ENCODE measurements around the gene HSF5. TPM values are rescaled to one million over a fixed set of nuclear protein-coding genes. Genes with fewer than 3 reads are reported as not detected.
A peak's percentile ranks its signal among the peaks of the same experiment; 100 is the strongest.

The HSF5 gene, protein sequence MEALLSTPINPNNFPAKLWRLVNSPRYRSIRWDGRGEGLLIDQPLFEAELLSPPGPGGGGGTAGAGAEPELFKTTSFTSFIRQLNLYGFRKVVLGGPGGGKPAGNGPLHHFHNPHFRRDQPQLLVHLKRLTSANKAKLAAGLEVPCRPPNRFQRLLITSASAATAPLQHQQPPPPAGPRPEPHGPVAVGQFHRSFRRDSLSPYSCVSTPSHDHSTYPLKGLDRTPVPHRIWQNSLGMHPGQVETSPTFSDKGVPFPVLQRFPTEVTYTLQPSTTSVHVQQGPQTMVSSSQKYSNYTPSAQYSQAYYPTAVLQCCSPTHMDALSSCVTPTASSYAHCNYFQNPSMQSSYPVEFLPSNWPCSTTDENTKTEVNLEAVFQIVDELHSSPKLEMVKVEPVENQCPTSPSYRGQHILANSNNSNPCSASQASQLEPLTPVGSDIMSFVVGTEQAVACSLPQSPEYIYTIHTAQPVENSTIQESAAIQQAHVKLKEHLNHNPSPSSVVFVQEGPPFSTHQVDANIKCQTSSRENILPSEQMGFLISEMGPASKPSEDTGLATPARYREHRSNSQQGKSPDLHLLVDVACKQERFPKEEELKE
- total RNA-seq: not detected

DNA sequence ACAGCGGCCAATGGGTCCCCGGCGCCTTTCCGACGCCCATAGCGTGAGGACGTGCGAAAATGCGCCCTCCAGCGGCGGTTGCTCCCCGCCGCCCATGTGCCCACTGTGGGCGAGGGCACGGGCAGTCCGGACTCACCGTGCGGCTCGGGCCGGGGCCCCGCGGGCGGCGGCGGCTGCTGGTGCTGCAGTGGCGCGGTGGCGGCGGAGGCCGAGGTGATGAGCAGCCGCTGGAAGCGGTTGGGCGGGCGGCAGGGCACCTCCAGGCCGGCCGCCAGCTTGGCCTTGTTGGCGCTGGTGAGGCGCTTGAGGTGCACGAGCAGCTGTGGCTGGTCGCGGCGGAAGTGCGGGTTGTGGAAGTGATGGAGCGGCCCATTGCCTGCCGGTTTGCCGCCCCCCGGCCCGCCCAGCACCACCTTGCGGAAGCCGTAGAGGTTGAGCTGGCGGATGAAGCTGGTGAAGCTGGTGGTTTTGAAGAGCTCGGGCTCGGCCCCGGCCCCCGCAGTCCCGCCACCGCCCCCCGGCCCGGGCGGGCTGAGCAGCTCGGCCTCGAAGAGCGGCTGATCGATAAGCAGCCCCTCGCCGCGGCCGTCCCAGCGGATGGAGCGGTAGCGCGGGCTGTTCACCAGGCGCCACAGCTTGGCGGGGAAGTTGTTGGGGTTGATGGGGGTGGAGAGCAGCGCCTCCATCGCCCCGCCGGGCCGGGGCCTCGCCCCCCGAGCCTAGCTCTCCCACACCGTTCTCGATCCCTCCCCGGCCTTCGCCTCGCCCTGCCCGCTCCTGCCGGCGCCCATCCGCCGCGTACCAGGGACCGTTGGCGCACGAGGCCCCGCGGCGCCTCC lies at the start of gene HSF5:
TSS of gene HSF5 (minus strand) at position 820 of the 839 bp plus-strand sequence. CDS start at position 686, 134 bp downstream.
- 56% methylated on average over 30 of the region's 98 CpGs for WGBS
- Histone ChIP-seq H3K27ac (no peak within 1 kb of the TSS), H3K9me3 (no peaks in the 10 kb centered on the region), H3K27me3 (no peaks in the 10 kb centered on the region), H3K4me3 (peak within 1 kb of the TSS; percentile 3), H3K36me3 (peaks cover 54% of the 10 kb centered on the region), H3K4me1 (no peaks in the 10 kb centered on the region)
- TF ChIP-seq POLR2A (IDR thresholded peaks at IDR 0.05) (no peak), POLR2AphosphoS5 (IDR thresholded peaks at IDR 0.05) (no peak), EP300 (IDR thresholded peaks at IDR 0.05) (no peak)
- TF ChIP-seq, protein P1, sequence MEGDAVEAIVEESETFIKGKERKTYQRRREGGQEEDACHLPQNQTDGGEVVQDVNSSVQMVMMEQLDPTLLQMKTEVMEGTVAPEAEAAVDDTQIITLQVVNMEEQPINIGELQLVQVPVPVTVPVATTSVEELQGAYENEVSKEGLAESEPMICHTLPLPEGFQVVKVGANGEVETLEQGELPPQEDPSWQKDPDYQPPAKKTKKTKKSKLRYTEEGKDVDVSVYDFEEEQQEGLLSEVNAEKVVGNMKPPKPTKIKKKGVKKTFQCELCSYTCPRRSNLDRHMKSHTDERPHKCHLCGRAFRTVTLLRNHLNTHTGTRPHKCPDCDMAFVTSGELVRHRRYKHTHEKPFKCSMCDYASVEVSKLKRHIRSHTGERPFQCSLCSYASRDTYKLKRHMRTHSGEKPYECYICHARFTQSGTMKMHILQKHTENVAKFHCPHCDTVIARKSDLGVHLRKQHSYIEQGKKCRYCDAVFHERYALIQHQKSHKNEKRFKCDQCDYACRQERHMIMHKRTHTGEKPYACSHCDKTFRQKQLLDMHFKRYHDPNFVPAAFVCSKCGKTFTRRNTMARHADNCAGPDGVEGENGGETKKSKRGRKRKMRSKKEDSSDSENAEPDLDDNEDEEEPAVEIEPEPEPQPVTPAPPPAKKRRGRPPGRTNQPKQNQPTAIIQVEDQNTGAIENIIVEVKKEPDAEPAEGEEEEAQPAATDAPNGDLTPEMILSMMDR (IDR thresholded peaks at IDR 0.05): no peak
- DNase-seq (ENCODE audit: low spot score in 2 of 2): no peak

DNA sequence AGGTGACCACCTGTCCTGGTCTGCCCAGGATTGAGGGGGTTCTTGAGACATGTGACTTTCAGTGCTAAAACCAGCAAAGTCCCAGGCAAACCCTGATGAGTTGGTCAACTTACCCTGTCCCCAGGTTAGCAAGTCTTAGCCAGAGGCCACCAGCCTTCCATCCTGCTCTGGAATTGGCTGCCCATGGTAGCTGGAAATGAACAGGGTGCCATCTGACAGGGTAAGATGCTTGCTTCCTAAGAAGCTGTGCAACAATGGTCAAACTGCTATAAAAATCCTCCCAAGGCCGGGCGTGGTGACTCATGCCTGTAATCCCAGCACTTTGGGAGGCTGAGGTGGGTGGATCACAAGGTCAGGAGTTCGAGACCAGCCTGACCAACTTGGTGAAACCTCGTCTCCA lies 49.1 kb upstream of the HSF5 start:
- Histone ChIP-seq H3K36me3 (no peaks in the 10 kb centered on the region), H3K9me3 (no peaks in the 10 kb centered on the region), H3K4me3 (no peak overlapping the region), H3K27me3 (no peaks in the 10 kb centered on the region), H3K4me1 (peaks cover 13% of the 10 kb centered on the region), H3K27ac (no peak overlapping the region)
- no peak for DNase-seq (ENCODE audit: low spot score in 2 of 2)
- TF ChIP-seq EP300 (IDR thresholded peaks at IDR 0.05): no peak
- TF ChIP-seq POLR2A (IDR thresholded peaks at IDR 0.05): no peak
- no peak for TF ChIP-seq POLR2AphosphoS5 (IDR thresholded peaks at IDR 0.05)
- TF ChIP-seq, protein P1 (IDR thresholded peaks at IDR 0.05): no peak
- 88% methylated on average over 4 of the region's 4 CpGs for WGBS

DNA sequence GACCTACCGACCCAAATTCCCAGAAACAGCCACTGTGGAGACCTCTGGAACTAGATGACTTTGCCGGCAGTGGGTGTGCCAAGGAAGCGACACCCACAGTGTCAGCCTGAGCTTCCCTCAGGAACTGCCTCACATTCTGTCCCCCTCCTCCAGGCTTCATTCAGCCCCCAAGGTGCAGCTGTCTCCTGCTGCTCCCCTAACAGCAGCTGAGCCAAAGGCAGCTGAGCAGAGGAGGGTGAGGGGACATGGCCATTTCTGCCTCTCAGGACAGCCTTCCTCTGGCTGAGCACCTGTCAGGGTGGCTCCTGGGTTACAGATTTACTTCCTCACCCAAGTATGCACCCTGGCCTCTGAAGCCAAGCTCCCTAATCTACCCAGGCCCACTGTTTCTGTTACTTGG lies 48.3 kb upstream of the HSF5 start:
- H3K4me3 ChIP-seq: no peak overlapping the region
- no peaks in the 10 kb centered on the region for H3K36me3 ChIP-seq
- peaks cover 18% of the 10 kb centered on the region for H3K4me1 ChIP-seq
- 85% methylated on average over 3 of the region's 3 CpGs for WGBS
- DNase-seq (ENCODE audit: low spot score in 2 of 2): no peak
- no peaks in the 10 kb centered on the region for H3K9me3 ChIP-seq
- TF ChIP-seq, protein P1 (IDR thresholded peaks at IDR 0.05): no peak
- TF ChIP-seq POLR2AphosphoS5 (IDR thresholded peaks at IDR 0.05): no peak
- TF ChIP-seq EP300 (IDR thresholded peaks at IDR 0.05): no peak
- TF ChIP-seq POLR2A (IDR thresholded peaks at IDR 0.05): no peak
- no peaks in the 10 kb centered on the region for H3K27me3 ChIP-seq
- no peak overlapping the region for H3K27ac ChIP-seq

DNA sequence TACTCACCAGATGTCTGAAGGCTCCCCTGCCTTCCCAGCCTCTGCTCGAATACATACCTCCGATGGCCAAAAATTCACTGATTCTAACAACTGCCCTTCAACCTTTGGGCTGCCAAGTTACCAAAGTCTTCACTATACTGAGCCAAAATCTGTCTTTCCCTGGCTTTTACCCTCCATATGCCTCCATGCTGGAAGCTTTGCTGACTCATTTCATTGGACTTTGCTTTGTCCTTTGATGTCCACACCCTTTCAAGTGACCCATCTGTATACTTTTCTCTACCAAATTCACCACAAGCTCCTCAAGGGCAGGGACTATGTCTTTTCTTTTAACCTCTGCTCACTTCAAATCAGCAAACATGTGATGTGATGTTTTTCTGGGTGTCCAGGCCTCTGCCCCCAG lies 47.2 kb upstream of the HSF5 start:
- TF ChIP-seq POLR2AphosphoS5 (IDR thresholded peaks at IDR 0.05) (no peak), EP300 (IDR thresholded peaks at IDR 0.05) (no peak), POLR2A (IDR thresholded peaks at IDR 0.05) (no peak)
- TF ChIP-seq, protein P1 (IDR thresholded peaks at IDR 0.05): no peak
- WGBS: 73% methylated on average over 2 of the region's 2 CpGs

More for the DNA sequence above, 47.2 kb upstream of the HSF5 start:
- no peaks in the 10 kb centered on the region for H3K9me3 ChIP-seq
- H3K27me3 ChIP-seq: no peaks in the 10 kb centered on the region
- DNase-seq (ENCODE audit: low spot score in 2 of 2): no peak
- H3K36me3 ChIP-seq: no peaks in the 10 kb centered on the region
- H3K27ac ChIP-seq: no peak overlapping the region
- no peak overlapping the region for H3K4me3 ChIP-seq
- H3K4me1 ChIP-seq: peaks cover 24% of the 10 kb centered on the region

Measured in suprapubic skin (tissue), 4 donors.